Cardiac septum (tissue), 1 donor: ENCODE data around the gene PRSS1. TPM values are rescaled to one million over a fixed set of nuclear protein-coding genes. Genes with fewer than 3 reads are reported as not detected.
"Not testable (repeated sequence)": the region's sequence is repeated elsewhere in the genome, so short reads cannot be mapped to it uniquely, and the experiment has no call there.

Source experiments
- DNase-seq: peaks from one replicate; pipeline ENCODE4 v3.0.0-alpha.2; 2020; ENCODE audit warnings: low spot score
- intact Hi-C: fragments of 100-400 bp; cut with DNase I; formaldehyde crosslinking; loops from one replicate; pipeline ENCODE4 v1.14.0; 2022
- total RNA-seq: library from RNA; stranded (reverse); fragmentation: NEBNext Ultra II Directional; extraction: Animal tissue kit (Norgen Biotek cat#: 25700); gene quantifications from one replicate; pipeline ENCODE4 v1.2.1, GENCODE V29; 2021
- donor health status: DM: no; HTN: no; CAD: no.

PRSS1 gene
- total RNA-seq, 1 donor from 2014 or later, result not detected

GRCh38 chr7:142770661-142771352 is 21.5 kb downstream of the PRSS1 start, which contains the start of gene PRSS2:
TSS of gene PRSS2 (plus strand) at chr7:142770970. CDS start at chr7:142770983, 13 bp downstream.
- DNase-seq, result peak; percentile 31
- intact Hi-C loops, result no loop called here

DNA sequence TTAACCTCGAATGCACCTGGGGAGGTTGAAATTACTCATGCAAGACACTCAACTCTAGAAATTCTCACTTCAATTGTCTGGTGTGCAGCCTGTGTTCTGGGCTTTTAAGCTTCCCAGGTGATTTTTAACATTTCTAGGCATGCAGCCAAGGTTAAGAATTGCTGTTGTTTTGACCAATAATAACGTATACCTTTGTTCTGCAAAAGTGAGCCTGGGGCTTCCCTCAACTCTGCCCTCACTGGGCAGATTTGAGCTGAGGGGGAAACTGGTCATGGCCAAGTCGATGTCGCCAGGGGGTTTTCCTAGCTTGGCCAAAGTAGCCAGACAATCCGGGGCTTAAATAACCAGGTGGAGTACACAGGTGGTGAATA is 22.1 kb downstream of the PRSS1 start:
- DNase-seq, result no peak
- intact Hi-C loops, result no loop called here

DNA sequence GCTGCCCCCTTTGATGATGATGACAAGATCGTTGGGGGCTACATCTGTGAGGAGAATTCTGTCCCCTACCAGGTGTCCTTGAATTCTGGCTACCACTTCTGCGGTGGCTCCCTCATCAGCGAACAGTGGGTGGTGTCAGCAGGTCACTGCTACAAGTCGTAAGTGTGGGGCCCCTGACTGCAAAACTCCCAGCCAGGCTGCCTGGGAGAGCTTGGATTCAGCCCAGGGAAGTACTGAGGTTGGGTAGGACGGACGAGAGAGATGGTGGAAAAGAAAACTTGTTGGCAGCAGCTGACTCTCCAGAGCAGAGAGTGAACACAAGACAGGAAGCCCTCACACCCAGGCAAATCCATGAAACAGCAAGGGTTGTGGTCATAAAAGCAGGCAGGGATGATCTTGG is 22.8 kb downstream of the PRSS1 start:
- DNase-seq, result no peak
- intact Hi-C loops, result no loop called here

DNA sequence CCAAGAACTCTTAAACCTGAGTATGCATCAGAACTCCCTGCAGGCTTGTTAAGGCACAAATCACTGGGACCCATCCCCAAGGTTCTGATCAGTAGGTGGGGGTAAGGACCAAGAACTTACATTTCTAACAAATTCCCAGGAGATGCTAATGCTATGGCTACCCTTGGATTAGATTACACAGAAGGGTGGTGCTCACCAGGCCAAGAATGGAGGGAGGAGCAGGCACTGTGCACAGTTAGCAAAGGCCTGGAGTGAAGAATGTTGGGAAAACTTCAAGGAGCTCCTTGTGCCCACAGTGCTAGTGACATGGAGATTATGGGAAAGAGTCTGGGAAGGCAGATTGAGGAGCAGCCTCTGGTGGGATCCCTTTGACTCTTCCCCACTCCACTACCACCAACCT is 23.4 kb downstream of the PRSS1 start:
- intact Hi-C loops, result no loop called here
- DNase-seq, result no peak

DNA sequence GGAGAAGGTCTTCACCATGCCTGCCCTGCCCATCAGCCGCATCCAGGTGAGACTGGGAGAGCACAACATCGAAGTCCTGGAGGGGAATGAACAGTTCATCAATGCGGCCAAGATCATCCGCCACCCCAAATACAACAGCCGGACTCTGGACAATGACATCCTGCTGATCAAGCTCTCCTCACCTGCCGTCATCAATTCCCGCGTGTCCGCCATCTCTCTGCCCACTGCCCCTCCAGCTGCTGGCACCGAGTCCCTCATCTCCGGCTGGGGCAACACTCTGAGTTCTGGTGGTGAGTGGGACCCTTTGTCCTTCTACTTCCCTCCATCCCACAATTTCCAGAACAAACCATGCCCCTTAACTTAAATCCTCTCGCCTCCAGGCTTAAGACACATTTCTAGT is 24.0 kb downstream of the PRSS1 start:
- intact Hi-C loops, result no loop called here
- DNase-seq, result no peak

DNA sequence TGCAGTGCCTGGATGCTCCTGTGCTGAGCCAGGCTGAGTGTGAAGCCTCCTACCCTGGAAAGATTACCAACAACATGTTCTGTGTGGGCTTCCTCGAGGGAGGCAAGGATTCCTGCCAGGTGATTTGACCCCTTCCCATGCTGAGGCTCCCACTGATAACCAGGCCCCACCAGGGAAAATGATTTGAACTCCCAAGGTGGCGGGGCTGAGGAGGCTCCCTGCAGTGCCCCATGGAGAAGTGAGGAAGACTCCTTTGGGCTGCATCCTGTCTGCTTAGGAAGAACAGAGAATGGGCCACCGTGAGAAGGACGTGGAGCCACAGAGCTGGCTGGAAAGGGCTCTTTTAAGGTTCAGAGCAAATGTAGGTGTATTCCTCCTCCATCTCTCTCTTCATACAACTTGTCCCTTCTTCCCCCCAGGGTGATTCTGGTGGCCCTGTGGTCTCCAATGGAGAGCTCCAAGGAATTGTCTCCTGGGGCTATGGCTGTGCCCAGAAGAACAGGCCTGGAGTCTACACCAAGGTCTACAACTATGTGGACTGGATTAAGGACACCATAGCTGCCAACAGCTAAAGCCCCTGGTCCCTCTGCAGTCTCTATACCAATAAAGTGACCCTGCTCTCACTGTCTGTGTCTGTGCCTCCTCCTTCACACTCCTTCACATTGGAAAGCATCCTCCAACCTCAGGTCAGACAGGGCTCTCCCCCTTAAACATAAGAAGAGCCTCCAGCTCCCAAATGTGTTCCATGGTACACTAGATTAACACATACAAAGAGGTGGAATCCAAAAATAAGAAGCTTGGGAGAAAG is 24.9 kb downstream of the PRSS1 start:
- no peak for DNase-seq
- intact Hi-C loops, result no loop called here

- DNase-seq, result no peak
- intact Hi-C loops, result no loop called here
These were observed 25.6 kb downstream of the PRSS1 start for GRCh38 chr7:142774826-142775225.

- peak; percentile 44 for DNase-seq
These were observed 26.3 kb downstream of the PRSS1 start for GRCh38 chr7:142775351-142776115.

DNA sequence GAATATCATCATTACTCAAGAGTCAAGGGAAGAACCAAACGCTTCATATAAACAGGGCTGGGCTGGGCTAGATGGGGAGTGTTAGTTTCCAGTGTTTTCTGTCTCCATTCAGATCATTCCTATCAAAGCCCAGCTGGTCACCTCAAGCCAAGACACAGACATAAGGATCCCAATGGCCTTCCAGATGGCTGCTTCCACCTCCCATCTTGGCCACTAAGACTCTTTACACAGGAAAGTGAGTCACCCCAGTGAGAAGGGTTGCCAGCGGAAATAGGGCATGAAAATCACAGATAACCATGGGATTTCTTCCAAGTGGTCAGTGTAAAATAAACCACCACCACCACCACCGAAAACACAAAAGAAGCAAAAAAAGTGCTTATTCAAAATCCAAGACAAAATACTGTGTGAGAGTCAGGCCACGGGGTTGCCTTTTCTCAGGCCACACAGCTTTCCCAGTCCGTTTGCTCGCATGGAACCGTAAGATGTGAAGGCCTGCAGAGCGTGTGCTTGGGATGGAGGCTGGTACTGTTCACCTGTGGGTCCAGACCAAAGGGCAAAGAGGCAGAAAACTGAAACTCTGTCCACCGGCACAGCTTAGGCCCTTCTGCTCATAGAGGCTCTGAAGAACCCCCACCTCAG is 27.1 kb downstream of the PRSS1 start:
- peak; percentile 68 for DNase-seq
- intact Hi-C loops, result no loop called here

More at GRCh38 chr7:142775351-142776115, 26.3 kb downstream of the PRSS1 start:
- intact Hi-C loops, result not testable (repeated sequence)

- DNase-seq, intact Hi-C loops: not testable (repeated sequence)
These were observed 27.6 kb downstream of the PRSS1 start for GRCh38 chr7:142776845-142777225.

GRCh38 chr7:142777318-142777717 is 28.0 kb downstream of the PRSS1 start:
- DNase-seq, result no peak
- intact Hi-C loops, result no loop called here

DNA sequence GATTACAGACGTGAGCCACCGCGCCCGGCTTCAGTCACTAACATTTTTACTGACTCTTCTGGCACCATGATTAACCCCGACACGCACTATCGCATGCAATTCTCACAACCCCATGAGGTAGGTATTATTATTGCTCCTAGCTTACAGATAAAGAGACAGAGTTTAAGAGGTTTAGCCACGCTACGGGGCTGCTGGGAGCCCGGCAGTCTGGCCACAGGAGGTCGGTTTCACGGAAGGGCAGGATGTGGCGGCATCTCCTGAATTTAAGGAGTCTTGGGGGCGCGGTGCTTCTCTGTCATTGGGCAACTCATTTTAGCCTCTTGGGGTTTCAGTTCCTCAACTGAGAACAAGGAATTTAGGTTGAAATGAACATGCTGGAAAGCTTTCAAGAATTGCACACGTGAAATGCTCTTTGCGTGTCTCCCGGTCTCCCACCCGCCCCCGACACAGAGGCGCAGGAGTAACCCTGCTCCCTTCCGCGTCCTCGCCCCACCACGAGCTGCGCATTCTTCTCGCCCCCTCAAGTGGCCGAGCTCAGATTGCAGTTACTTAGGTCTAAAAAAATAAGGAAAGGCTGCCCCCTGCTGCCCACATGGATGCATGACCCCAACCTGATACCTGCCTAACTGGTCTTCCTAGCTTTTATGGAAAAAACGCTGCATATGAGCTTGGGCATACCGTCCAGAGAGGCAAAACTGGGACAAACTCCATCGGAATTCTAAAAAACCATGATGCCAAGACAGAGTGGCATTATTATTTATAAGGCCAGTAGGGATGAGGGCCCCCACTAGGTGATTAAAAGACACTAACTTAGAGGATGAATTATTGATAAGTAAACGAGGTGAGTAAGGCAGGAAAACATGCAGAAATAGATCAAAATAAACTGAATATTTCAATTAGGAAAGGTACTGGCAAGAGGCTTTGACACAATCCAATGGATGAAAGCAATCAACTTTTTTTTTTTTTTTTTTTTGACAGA is 33.9 kb downstream of the PRSS1 start:
- intact Hi-C loops, result loop anchor here (1.0 to 5.0 kb wide), 4 partner anchors 70 to 151 kb away; no protein-coding TSS in a partner anchor
- peak; percentile 86 for DNase-seq

DNA sequence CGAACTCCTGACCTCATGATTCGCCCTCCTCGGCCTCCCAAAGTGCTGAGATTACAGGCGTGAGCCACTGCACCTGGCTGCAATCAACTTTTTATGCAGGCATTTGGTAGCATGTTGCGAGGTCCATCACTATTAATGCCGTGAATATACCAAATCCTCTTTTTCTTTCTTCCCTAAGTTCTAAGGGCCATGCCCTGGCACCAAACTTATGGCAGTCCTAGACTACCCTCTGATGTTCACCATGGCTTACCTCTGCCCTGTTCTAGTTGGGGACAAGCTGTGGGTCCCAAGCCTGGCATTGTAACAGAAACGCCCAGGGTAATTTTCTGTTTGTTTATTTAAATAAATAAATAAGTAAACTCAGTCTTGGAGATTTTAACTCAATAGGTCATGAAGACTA is 34.8 kb downstream of the PRSS1 start:
- intact Hi-C loops, result loop anchor here (5.0 kb wide), 1 partner anchor 92 kb away; no protein-coding TSS in a partner anchor

DNA sequence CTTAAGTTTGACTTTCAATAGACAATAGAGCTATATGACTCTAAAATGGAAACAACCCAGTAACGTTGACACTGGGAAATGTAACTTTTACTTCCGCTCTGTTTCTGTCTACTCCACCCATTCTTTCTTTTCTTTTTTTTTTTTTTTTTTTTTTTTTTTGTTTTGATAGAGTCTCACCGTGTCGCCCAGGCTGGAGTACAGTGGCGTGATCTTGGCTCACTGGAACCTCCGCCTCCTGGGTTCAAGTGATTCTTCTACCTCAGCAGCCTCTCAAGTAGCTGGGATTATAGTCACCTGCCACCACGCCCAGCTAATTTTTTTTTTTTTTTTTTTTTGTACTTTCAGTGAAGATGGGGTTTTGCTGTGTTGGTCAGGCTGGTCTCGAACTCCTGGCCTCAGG is 35.4 kb downstream of the PRSS1 start:
- no peak for DNase-seq
- intact Hi-C loops, result loop anchor here (5.0 kb wide), 1 partner anchor 92 kb away; no protein-coding TSS in a partner anchor

More for the DNA sequence above, 34.8 kb downstream of the PRSS1 start:
- DNase-seq, result peak; percentile 5

DNA sequence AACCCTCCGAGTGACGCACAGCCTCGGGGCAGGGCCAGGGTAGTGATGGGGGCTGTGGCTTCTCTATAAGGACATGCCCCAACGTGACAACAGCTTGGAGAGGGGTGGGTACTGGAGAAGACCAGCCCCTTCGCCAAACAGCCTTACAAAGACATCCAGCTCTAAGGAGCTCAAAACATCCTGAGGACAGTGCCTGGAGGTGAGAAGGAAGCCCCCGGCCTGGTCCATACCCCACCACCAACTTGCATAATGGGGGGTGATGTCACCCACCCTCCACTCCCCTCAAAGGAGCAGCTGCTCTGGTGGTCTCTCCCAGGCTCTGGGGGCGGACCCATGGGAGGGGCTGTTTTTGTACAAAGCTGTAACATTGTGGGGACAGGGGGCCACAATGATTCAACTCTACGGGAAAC is 36.6 kb downstream of the PRSS1 start:
- intact Hi-C loops, result no loop called here
- DNase-seq, result peak; percentile 61

DNA sequence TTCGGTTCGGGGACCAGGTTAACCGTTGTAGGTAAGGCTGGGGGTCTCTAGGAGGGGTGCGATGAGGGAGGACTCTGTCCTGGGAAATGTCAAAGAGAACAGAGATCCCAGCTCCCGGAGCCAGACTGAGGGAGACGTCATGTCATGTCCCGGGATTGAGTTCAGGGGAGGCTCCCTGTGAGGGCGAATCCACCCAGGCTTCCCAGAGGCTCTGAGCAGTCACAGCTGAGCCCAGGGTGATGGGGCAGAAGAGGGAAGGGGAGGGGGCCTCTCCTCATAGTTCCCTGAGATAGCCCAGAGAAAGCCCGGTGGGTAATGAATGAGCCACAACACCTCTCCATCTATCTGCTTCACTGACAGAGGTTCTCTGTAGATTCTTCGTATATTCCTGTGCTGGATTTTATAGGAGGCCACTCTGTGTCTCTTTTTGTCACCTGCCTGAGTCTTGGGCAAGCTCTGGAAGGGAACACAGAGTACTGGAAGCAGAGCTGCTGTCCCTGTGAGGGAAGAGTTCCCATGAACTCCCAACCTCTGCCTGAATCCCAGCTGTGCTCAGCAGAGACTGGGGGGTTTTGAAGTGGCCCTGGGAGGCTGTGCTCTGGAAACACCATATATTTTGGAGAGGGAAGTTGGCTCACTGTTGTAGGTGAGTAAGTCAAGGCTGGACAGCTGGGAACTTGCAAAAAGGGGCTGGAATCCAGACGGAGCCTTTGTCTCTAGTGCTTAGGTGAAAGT is 37.9 kb downstream of the PRSS1 start:
- peak; percentile 68 for DNase-seq
- intact Hi-C loops, result no loop called here

DNA sequence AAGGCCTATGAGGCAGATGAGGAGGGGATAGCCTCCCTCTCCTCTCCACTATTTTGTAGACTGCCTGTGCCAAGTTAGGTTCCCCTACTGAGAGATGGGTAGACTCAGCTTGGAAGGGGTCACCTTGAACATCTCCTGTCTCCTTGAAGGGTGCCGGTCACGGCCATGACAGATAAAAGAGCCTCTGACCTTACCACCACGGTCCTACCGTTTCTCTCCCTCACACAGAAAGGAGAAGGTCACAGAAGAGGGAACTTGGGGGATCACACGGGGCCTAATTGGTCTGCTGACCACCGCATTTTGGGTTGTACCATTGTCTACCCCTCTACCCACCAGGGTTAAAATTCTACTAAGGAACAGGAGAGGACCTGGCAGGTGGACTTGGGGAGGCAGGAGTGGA is 38.5 kb downstream of the PRSS1 start:
- intact Hi-C loops, result no loop called here
- peak; percentile 64 for DNase-seq
